Measurements from ENCODE around the gene VPS35.

DNA sequence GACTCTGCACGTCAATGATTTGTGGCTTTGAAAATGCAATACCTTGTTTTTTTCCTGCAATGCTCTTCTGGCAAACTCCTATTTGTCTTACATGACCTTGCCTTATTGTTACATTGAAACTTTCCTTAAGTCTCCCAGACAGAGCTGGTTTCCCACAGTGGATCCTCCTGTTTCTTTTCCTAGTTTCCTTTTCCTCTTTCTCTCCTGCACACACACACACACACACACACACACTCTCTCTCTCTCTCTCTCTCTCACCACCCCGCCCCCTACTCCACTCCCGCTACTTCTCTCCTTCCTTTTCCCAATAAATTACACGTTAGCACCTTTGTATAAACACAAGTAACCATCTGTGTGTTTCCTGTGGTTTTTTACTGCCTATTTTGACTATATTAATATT is 2.7 kb upstream of the VPS35 start:
- TF ChIP-seq, protein P1, sequence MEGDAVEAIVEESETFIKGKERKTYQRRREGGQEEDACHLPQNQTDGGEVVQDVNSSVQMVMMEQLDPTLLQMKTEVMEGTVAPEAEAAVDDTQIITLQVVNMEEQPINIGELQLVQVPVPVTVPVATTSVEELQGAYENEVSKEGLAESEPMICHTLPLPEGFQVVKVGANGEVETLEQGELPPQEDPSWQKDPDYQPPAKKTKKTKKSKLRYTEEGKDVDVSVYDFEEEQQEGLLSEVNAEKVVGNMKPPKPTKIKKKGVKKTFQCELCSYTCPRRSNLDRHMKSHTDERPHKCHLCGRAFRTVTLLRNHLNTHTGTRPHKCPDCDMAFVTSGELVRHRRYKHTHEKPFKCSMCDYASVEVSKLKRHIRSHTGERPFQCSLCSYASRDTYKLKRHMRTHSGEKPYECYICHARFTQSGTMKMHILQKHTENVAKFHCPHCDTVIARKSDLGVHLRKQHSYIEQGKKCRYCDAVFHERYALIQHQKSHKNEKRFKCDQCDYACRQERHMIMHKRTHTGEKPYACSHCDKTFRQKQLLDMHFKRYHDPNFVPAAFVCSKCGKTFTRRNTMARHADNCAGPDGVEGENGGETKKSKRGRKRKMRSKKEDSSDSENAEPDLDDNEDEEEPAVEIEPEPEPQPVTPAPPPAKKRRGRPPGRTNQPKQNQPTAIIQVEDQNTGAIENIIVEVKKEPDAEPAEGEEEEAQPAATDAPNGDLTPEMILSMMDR (conservative IDR thresholded peaks at IDR 0.05) = no peak
- no peak for TF ChIP-seq ZFX (IDR thresholded peaks at IDR 0.05)

Data from C4-2B (cell line).